GM18511 (cell line): ENCODE measurements around the gene FAM228B.
A peak's percentile ranks its signal among the peaks of the same experiment; 100 is the strongest.

Experiments
- ATAC-seq: cut with Tn5 transposase; IDR thresholded peaks from one replicate; pipeline ENCODE4 v1.9.1; 2021; ENCODE audit warnings: mild to moderate bottlenecking, moderate library complexity; ENCODE audit not compliant: unreplicated experiment

FAM228B gene

GRCh38 chr2:24200799-24201198 is 77.5 kb downstream of the FAM228B start:
- ATAC-seq: no peak

- no peak for ATAC-seq
Measured at GRCh38 chr2:24203029-24203786, 79.9 kb downstream of the FAM228B start.

- no peak for ATAC-seq
Measured at GRCh38 chr2:24203787-24204150, 80.5 kb downstream of the FAM228B start.

- ATAC-seq: no peak
Measured at GRCh38 chr2:24204505-24204904, 81.2 kb downstream of the FAM228B start.

GRCh38 chr2:24205131-24205530 is 81.9 kb downstream of the FAM228B start:
- no peak for ATAC-seq

- ATAC-seq: no peak
Measured at GRCh38 chr2:24206242-24206641, 83.0 kb downstream of the FAM228B start.

- ATAC-seq: no peak
Measured at GRCh38 chr2:24206714-24207113, 83.4 kb downstream of the FAM228B start.

GRCh38 chr2:24207359-24207758 is 84.1 kb downstream of the FAM228B start:
- no peak for ATAC-seq

GRCh38 chr2:24208490-24208889 is 85.2 kb downstream of the FAM228B start:
- ATAC-seq: no peak

GRCh38 chr2:24209389-24210105 is 86.3 kb downstream of the FAM228B start:
- ATAC-seq: no peak

- no peak for ATAC-seq
Measured at GRCh38 chr2:24210106-24210455, 86.8 kb downstream of the FAM228B start.

- no peak for ATAC-seq
Measured at GRCh38 chr2:24210723-24211122, 87.5 kb downstream of the FAM228B start.

- ATAC-seq: no peak
Measured at GRCh38 chr2:24211408-24211807, 88.1 kb downstream of the FAM228B start.

- peak; percentile 98 for ATAC-seq
Measured at GRCh38 chr2:24214880-24215279, 91.6 kb downstream of the FAM228B start.
